HepG2 (cell line): Measurements from ENCODE around the gene COBLL1. TPM values are rescaled to one million over a fixed set of nuclear protein-coding genes. Genes with fewer than 3 reads are reported as not detected.

Experiments used
- ATAC-seq: fragments of 200-7000 bp; cut with Tn5 transposase; 3 replicates; pipeline ENCODE4 v1.9.1; 2020; ENCODE audit warnings: mild to moderate bottlenecking, moderate library complexity
- BruUV-seq: library from RNA; stranded (reverse); fragments of 400-500 nt; replicated peaks from 2 replicates; lab custom pipeline; 2021; lab: Mats Ljungman, UMichigan
- CTCF ChIA-PET: fragments of 300-600 bp; formaldehyde crosslinking; extraction: SDS; loops from one replicate; lab custom pipeline; 2021; ENCODE audit warnings: low total read pairs, inconsistent platforms, low intra/inter-chr PET ratio; lab: Yijun Ruan, JAX
- POLR2A ChIA-PET: fragments of 350-600 bp; sonication (Branson Sonifier 250); formaldehyde crosslinking; loops from one replicate; lab custom pipeline; 2020; ENCODE audit warnings: antibody characterized with exemption, inconsistent platforms; lab: Yijun Ruan, JAX
- DNase-seq: peaks from one replicate; pipeline ENCODE4 v3.0.0-alpha.2; 2015; ENCODE audit warnings: low spot score
- FAIRE-seq: peaks from 3 replicates; lab custom pipeline; 2011; peaks lifted over from hg19 to GRCh38; lab: Jason Lieb, UNC
- H2AFZ ChIP-seq: one replicate; pipeline ENCODE4 v1.6.1; 2011; ENCODE audit warnings: low read length, inconsistent platforms
- H3K27ac ChIP-seq: fragments of 300-600 bp; 3 replicates; pipeline ENCODE4 v1.8.0; 2011; ENCODE audit warnings: mixed run types, mild to moderate bottlenecking, mixed read lengths, low read length, inconsistent platforms; ENCODE audit not compliant: insufficient read depth; ENCODE audit errors: extremely low read length
- H3K27me3 ChIP-seq, 2 experiments: fragments of 200-600 bp in 1 of 2; 2 replicates in 1 of 2; 3 replicates in 1 of 2; pipeline versions ENCODE4 v1.6.0 to v1.8.0; 2011; ENCODE audit warnings: low read length in 2 of 2, mild to moderate bottlenecking in 2 of 2, moderate library complexity in 2 of 2, inconsistent platforms in 1 of 2; ENCODE audit not compliant: insufficient read depth in 2 of 2, control insufficient read depth in 1 of 2
- H3K36me3 ChIP-seq, 2 experiments: fragments of 200-600 bp in 1 of 2; replicated peaks in 1 of 2; 2 replicates in 1 of 2; 3 replicates in 1 of 2; pipeline versions ENCODE4 v1.5.1 to v1.8.0; 2011; ENCODE audit warnings: low read length in 2 of 2, inconsistent platforms in 1 of 2; ENCODE audit not compliant: insufficient read depth in 2 of 2, control insufficient read depth in 1 of 2
- H3K4me1 ChIP-seq: 2 replicates; pipeline ENCODE4 v1.5.1; 2012; ENCODE audit warnings: low read length, inconsistent platforms; ENCODE audit not compliant: insufficient read depth
- H3K4me2 ChIP-seq: 2 replicates; pipeline ENCODE4 v1.6.0; 2011; ENCODE audit warnings: low read depth, low read length, inconsistent platforms
- H3K4me3 ChIP-seq, 3 experiments: fragments of 200-600 bp in 1 of 3; sonication (generic), shearing (Covaris generic) in 1 of 3; replicated peaks in 1 of 3; 2 replicates each; pipeline ENCODE4 v1.5.1; 2011 to 2016; ENCODE audit warnings: low read length in 3 of 3, inconsistent platforms in 2 of 3, low read depth in 2 of 3, mild to moderate bottlenecking in 2 of 3, control low read depth in 1 of 3, mixed read lengths in 1 of 3; ENCODE audit not compliant: insufficient read depth in 1 of 3
- H3K79me2 ChIP-seq: one replicate; pipeline ENCODE4 v1.6.1; 2011; ENCODE audit warnings: low read length, inconsistent platforms; ENCODE audit not compliant: insufficient read depth
- H3K9ac ChIP-seq: 2 replicates; pipeline ENCODE4 v1.6.0; 2011; ENCODE audit warnings: mild to moderate bottlenecking, low read depth, low read length, inconsistent platforms; ENCODE audit not compliant: insufficient read depth
- H3K9me3 ChIP-seq: 2 replicates; pipeline ENCODE4 v1.5.1; 2012; ENCODE audit warnings: mild to moderate bottlenecking, low read length
- H4K20me1 ChIP-seq: 2 replicates; pipeline ENCODE4 v1.6.0; 2011; ENCODE audit warnings: inconsistent platforms, mild to moderate bottlenecking, low read length, moderate library complexity; ENCODE audit not compliant: insufficient read depth
- ATM ChIP-seq: fragments of 450-650 bp; IDR thresholded peaks from 2 replicates; pipeline ENCODE4 v1.7.1; 2017; ENCODE audit warnings: mild to moderate bottlenecking, borderline replicate concordance
- CEBPB ChIP-seq: IDR thresholded peaks from 2 replicates; pipeline ENCODE4 v1.6.1; 2011; ENCODE audit warnings: low read depth, low read length, improper control_type of control experiment, borderline replicate concordance
- FOXA3 ChIP-seq: IDR thresholded peaks from 2 replicates; pipeline ENCODE4 v1.6.1; 2016; ENCODE audit warnings: missing genetic modification reagents, missing compliant biosample characterization
- GLI4 ChIP-seq: sonication (generic); formaldehyde crosslinking; IDR thresholded peaks from 2 replicates; pipeline ENCODE4 v1.5.1; 2020; ENCODE audit warnings: missing genetic modification reagents, mild to moderate bottlenecking, moderate library complexity, borderline replicate concordance
- KDM3A ChIP-seq: IDR thresholded peaks from 2 replicates; pipeline ENCODE4 v1.6.1; 2018; ENCODE audit warnings: low read depth, missing compliant biosample characterization
- MED13 ChIP-seq: sonication (generic); formaldehyde crosslinking; IDR thresholded peaks from 2 replicates; pipeline ENCODE4 v1.5.0; 2020; ENCODE audit warnings: missing genetic modification reagents
- RBM22 ChIP-seq: fragments of 200-400 bp; formaldehyde crosslinking; optimal IDR thresholded peaks from 2 replicates; pipeline ENCODE3; 2017; ENCODE audit warnings: mild to moderate bottlenecking, low read length, moderate library complexity
- SIX1 ChIP-seq: sonication (generic); formaldehyde crosslinking; IDR thresholded peaks from 2 replicates; pipeline ENCODE4 v1.4.0; 2020; ENCODE audit warnings: missing genetic modification reagents, borderline replicate concordance
- SRSF4 ChIP-seq: fragments of 200-400 bp; formaldehyde crosslinking; IDR thresholded peaks from one replicate; pipeline ENCODE4 v1.6.1; 2018; ENCODE audit warnings: mild to moderate bottlenecking, low read depth, low read length, moderate library complexity; ENCODE audit not compliant: poor library complexity, severe bottlenecking
- TARDBP ChIP-seq: sonication (generic); formaldehyde crosslinking; IDR thresholded peaks from 2 replicates; pipeline ENCODE4 v1.8.0; 2022; ENCODE audit warnings: mild to moderate bottlenecking, missing genetic modification reagents
- ZEB1 ChIP-seq: IDR thresholded peaks from 2 replicates; pipeline ENCODE4 v1.6.1; 2012; ENCODE audit warnings: mild to moderate bottlenecking, low read depth, inconsistent platforms; ENCODE audit not compliant: insufficient replicate concordance
- ZFP41 ChIP-seq: sonication (generic); formaldehyde crosslinking; IDR thresholded peaks from 2 replicates; pipeline ENCODE4 v1.4.0; 2020; ENCODE audit warnings: mild to moderate bottlenecking, missing genetic modification reagents, borderline replicate concordance
- ZNF143 ChIP-seq: sonication (generic); formaldehyde crosslinking; IDR thresholded peaks from 2 replicates; pipeline ENCODE4 v1.4.0; 2020; ENCODE audit warnings: missing genetic modification reagents
- ZNF160 ChIP-seq: sonication (generic); formaldehyde crosslinking; IDR thresholded peaks from 2 replicates; pipeline ENCODE4 v1.8.0; 2022; ENCODE audit warnings: mild to moderate bottlenecking, inconsistent platforms, missing genetic modification reagents
- ZNF251 ChIP-seq: sonication (generic); formaldehyde crosslinking; IDR thresholded peaks from 2 replicates; pipeline ENCODE4 v1.9.0; 2021; ENCODE audit warnings: mild to moderate bottlenecking, missing genetic modification reagents
- ZNF614 ChIP-seq: IDR thresholded peaks from 2 replicates; pipeline ENCODE4 v1.6.1; 2018; ENCODE audit warnings: missing biosample characterization, missing genetic modification reagents, inconsistent platforms, borderline replicate concordance
- ZNF615 ChIP-seq: sonication (generic); formaldehyde crosslinking; IDR thresholded peaks from 2 replicates; pipeline ENCODE4 v1.5.0; 2020; ENCODE audit warnings: mild to moderate bottlenecking, missing genetic modification reagents, borderline replicate concordance
- WGBS: methylation state at CpG from one replicate; pipeline ENCODE4 v1.1.6; 2017; ENCODE audit warnings: low lambda C conversion rate; 5-methylcytosine and 5-hydroxymethylcytosine counted together
- in situ Hi-C: cut with HindIII; loops from 2 replicates; pipeline ENCODE4 v1.10.0; 2017; ENCODE audit warnings: low pct_unique_long_range_greater_than_20kb; ENCODE audit not compliant: extremely low pct_ligation_motif_present
- intact Hi-C: fragments of 100-400 bp; cut with micrococcal nuclease; formaldehyde crosslinking; loops from one replicate; pipeline ENCODE4 v1.10.0; 2022; ENCODE audit not compliant: unreplicated experiment
- polyA plus RNA-seq, 8 experiments: library from polyadenylated mRNA; depleted of rRNA in 3 of 8; stranded (reverse) in 7 of 8; unstranded in 1 of 8; fragments of >200 nt; fragmentation: Illumina TruSeq in 4 of 8; extraction: Trizol in 4 of 8; gene quantifications; 2 replicates each; pipeline versions ENCODE4 v1.2.1 to v1.2.3, GENCODE V29; 2011 to 2016; ENCODE audit warnings: low read depth in 4 of 8, missing spikeins in 1 of 8, mixed read lengths in 1 of 8; ENCODE audit not compliant: insufficient read depth in 1 of 8
- total RNA-seq, 5 experiments: library from RNA; depleted of rRNA; stranded (reverse); fragments of >200 nt; fragmentation: Illumina TruSeq; extraction: Trizol; gene quantifications; 2 replicates each; pipeline ENCODE4 v1.2.3, GENCODE V29; 2016; ENCODE audit warnings: low read depth in 1 of 5
- TF ChIP-seq, protein P1 (sequence below): sonication (generic); formaldehyde crosslinking; conservative IDR thresholded peaks from 2 replicates; pipeline ENCODE4 v1.4.0; 2020; ENCODE audit warnings: missing genetic modification reagents
- TF ChIP-seq, protein P2 (sequence below): sonication (generic); formaldehyde crosslinking; IDR thresholded peaks from 2 replicates; pipeline ENCODE4 v1.8.0; 2022; ENCODE audit warnings: mild to moderate bottlenecking, missing genetic modification reagents
- TF ChIP-seq, protein P3 (sequence below): sonication (generic); formaldehyde crosslinking; IDR thresholded peaks from 2 replicates; pipeline ENCODE4 v1.4.0; 2020; ENCODE audit warnings: missing genetic modification reagents

The COBLL1 gene
- total and polyA plus RNA-seq, 2 of the 13 experiments (the other 11 are each of a cell fraction or from before 2014, with no cell fraction given) = 32.6 to 86.8 TPM

- TF ChIP-seq RBM22 (peak; percentile 44), ZNF160 (CRISPR knock-in tag) (no peak), KDM3A (CRISPR knock-in tag) (no peak), SRSF4 (peak; percentile 57), GLI4 (CRISPR knock-in tag) (no peak), ZNF615 (CRISPR knock-in tag) (no peak)
Measured at GRCh38 chr2:164678631-164679149, 162.9 kb downstream of the COBLL1 start (continued).

DNA sequence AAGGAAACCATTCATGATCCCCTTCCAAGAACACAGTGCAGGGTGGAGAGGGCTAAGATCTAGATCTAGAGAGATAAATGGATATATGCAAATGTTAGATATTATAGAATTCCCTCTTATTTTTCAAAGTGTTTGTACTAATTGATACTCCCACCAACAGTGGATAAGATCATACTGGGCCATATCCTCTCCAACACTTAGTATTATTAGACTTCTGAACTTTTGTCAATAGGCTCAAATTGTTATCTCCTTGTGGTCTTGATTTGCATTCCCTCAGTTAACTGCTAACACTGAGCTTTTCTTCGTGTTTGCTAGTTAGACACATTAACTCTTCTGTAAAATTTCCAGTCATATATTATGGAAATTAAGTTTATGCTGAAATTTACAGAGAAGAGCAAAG lies 163.9 kb downstream of the COBLL1 start:
- Histone ChIP-seq H4K20me1 (no peaks in the 10 kb centered on the region), H3K27ac (no peak overlapping the region), H3K4me3 (no peak overlapping the region), H3K27me3 (no peaks in the 10 kb centered on the region), H3K79me2 (no peaks in the 10 kb centered on the region), H3K36me3 (no peaks in the 10 kb centered on the region; a peak in 1 of 5 replicates), H2AFZ (no peak overlapping the region), H3K9ac (no peak overlapping the region), H3K4me1 (no peaks in the 10 kb centered on the region), H3K4me2 (no peak overlapping the region), H3K9me3 (peaks cover 7% of the 10 kb centered on the region; the same call in 1 of the 2 replicates)
- no peak for DNase-seq
- WGBS = 97% methylated on average over 1 of the region's 1 CpG
- ChIA-PET CTCF (no interaction called here), POLR2A (no interaction called here)
- intact Hi-C loops = no loop called here
- ATAC-seq = no peak
- BruUV-seq = no TSS peak
- in situ Hi-C loops = no loop called here
- no peak for FAIRE-seq
- TF ChIP-seq TARDBP (no peak), SIX1 (CRISPR knock-in tag) (no peak), ZEB1 (no peak), ZFP41 (CRISPR knock-in tag) (no peak), ZNF143 (CRISPR knock-in tag) (no peak), MED13 (CRISPR knock-in tag) (no peak), ZNF251 (CRISPR knock-in tag) (no peak), CEBPB (no peak), FOXA3 (CRISPR knock-in tag) (no peak), ZNF614 (no peak), ATM (no peak)
- TF ChIP-seq, protein P1, sequence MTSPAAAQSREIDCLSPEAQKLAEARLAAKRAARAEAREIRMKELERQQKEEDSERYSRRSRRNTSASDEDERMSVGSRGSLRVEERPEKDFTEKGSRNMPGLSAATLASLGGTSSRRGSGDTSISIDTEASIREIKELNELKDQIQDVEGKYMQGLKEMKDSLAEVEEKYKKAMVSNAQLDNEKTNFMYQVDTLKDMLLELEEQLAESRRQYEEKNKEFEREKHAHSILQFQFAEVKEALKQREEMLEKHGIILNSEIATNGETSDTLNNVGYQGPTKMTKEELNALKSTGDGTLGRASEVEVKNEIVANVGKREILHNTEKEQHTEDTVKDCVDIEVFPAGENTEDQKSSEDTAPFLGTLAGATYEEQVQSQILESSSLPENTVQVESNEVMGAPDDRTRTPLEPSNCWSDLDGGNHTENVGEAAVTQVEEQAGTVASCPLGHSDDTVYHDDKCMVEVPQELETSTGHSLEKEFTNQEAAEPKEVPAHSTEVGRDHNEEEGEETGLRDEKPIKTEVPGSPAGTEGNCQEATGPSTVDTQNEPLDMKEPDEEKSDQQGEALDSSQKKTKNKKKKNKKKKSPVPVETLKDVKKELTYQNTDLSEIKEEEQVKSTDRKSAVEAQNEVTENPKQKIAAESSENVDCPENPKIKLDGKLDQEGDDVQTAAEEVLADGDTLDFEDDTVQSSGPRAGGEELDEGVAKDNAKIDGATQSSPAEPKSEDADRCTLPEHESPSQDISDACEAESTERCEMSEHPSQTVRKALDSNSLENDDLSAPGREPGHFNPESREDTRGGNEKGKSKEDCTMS (CRISPR knock-in tag) = no peak
- TF ChIP-seq, protein P2, sequence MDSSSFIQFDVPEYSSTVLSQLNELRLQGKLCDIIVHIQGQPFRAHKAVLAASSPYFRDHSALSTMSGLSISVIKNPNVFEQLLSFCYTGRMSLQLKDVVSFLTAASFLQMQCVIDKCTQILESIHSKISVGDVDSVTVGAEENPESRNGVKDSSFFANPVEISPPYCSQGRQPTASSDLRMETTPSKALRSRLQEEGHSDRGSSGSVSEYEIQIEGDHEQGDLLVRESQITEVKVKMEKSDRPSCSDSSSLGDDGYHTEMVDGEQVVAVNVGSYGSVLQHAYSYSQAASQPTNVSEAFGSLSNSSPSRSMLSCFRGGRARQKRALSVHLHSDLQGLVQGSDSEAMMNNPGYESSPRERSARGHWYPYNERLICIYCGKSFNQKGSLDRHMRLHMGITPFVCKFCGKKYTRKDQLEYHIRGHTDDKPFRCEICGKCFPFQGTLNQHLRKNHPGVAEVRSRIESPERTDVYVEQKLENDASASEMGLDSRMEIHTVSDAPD (CRISPR knock-in tag) = no peak
- TF ChIP-seq, protein P3, sequence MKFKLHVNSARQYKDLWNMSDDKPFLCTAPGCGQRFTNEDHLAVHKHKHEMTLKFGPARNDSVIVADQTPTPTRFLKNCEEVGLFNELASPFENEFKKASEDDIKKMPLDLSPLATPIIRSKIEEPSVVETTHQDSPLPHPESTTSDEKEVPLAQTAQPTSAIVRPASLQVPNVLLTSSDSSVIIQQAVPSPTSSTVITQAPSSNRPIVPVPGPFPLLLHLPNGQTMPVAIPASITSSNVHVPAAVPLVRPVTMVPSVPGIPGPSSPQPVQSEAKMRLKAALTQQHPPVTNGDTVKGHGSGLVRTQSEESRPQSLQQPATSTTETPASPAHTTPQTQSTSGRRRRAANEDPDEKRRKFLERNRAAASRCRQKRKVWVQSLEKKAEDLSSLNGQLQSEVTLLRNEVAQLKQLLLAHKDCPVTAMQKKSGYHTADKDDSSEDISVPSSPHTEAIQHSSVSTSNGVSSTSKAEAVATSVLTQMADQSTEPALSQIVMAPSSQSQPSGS (CRISPR knock-in tag) = no peak
